HepG2 (cell line): ENCODE measurements around the gene DDX24. TPM values are rescaled to one million over a fixed set of nuclear protein-coding genes. Genes with fewer than 3 reads are reported as not detected.

Experiments used
- ATAC-seq: fragments of 200-7000 bp; cut with Tn5 transposase; 3 replicates; pipeline ENCODE4 v1.9.1; 2020; ENCODE audit warnings: mild to moderate bottlenecking, moderate library complexity
- BruUV-seq: library from RNA; stranded (reverse); fragments of 400-500 nt; replicated peaks from 2 replicates; lab custom pipeline; 2021; lab: Mats Ljungman, UMichigan
- CTCF ChIA-PET: fragments of 300-600 bp; formaldehyde crosslinking; extraction: SDS; loops from one replicate; lab custom pipeline; 2021; ENCODE audit warnings: low total read pairs, inconsistent platforms, low intra/inter-chr PET ratio; lab: Yijun Ruan, JAX
- POLR2A ChIA-PET: fragments of 350-600 bp; sonication (Branson Sonifier 250); formaldehyde crosslinking; loops from one replicate; lab custom pipeline; 2020; ENCODE audit warnings: antibody characterized with exemption, inconsistent platforms; lab: Yijun Ruan, JAX
- DNase-seq: peaks from one replicate; pipeline ENCODE4 v3.0.0-alpha.2; 2015; ENCODE audit warnings: low spot score
- FAIRE-seq: peaks from 3 replicates; lab custom pipeline; 2011; peaks lifted over from hg19 to GRCh38; lab: Jason Lieb, UNC
- H2AFZ ChIP-seq: one replicate; pipeline ENCODE4 v1.6.1; 2011; ENCODE audit warnings: low read length, inconsistent platforms
- H3K27ac ChIP-seq: fragments of 300-600 bp; 3 replicates; pipeline ENCODE4 v1.8.0; 2011; ENCODE audit warnings: mixed run types, mild to moderate bottlenecking, mixed read lengths, low read length, inconsistent platforms; ENCODE audit not compliant: insufficient read depth; ENCODE audit errors: extremely low read length
- H3K27me3 ChIP-seq, 2 experiments: fragments of 200-600 bp in 1 of 2; 2 replicates in 1 of 2; 3 replicates in 1 of 2; pipeline versions ENCODE4 v1.6.0 to v1.8.0; 2011; ENCODE audit warnings: low read length in 2 of 2, mild to moderate bottlenecking in 2 of 2, moderate library complexity in 2 of 2, inconsistent platforms in 1 of 2; ENCODE audit not compliant: insufficient read depth in 2 of 2, control insufficient read depth in 1 of 2
- H3K36me3 ChIP-seq, 2 experiments: fragments of 200-600 bp in 1 of 2; replicated peaks in 1 of 2; 2 replicates in 1 of 2; 3 replicates in 1 of 2; pipeline versions ENCODE4 v1.5.1 to v1.8.0; 2011; ENCODE audit warnings: low read length in 2 of 2, inconsistent platforms in 1 of 2; ENCODE audit not compliant: insufficient read depth in 2 of 2, control insufficient read depth in 1 of 2
- H3K4me1 ChIP-seq: 2 replicates; pipeline ENCODE4 v1.5.1; 2012; ENCODE audit warnings: low read length, inconsistent platforms; ENCODE audit not compliant: insufficient read depth
- H3K4me2 ChIP-seq: 2 replicates; pipeline ENCODE4 v1.6.0; 2011; ENCODE audit warnings: low read depth, low read length, inconsistent platforms
- H3K4me3 ChIP-seq, 3 experiments: fragments of 200-600 bp in 1 of 3; sonication (generic), shearing (Covaris generic) in 1 of 3; replicated peaks in 1 of 3; 2 replicates each; pipeline ENCODE4 v1.5.1; 2011 to 2016; ENCODE audit warnings: low read length in 3 of 3, inconsistent platforms in 2 of 3, low read depth in 2 of 3, mild to moderate bottlenecking in 2 of 3, control low read depth in 1 of 3, mixed read lengths in 1 of 3; ENCODE audit not compliant: insufficient read depth in 1 of 3
- H3K79me2 ChIP-seq: one replicate; pipeline ENCODE4 v1.6.1; 2011; ENCODE audit warnings: low read length, inconsistent platforms; ENCODE audit not compliant: insufficient read depth
- H3K9ac ChIP-seq: 2 replicates; pipeline ENCODE4 v1.6.0; 2011; ENCODE audit warnings: mild to moderate bottlenecking, low read depth, low read length, inconsistent platforms; ENCODE audit not compliant: insufficient read depth
- H3K9me3 ChIP-seq: 2 replicates; pipeline ENCODE4 v1.5.1; 2012; ENCODE audit warnings: mild to moderate bottlenecking, low read length
- H4K20me1 ChIP-seq: 2 replicates; pipeline ENCODE4 v1.6.0; 2011; ENCODE audit warnings: inconsistent platforms, mild to moderate bottlenecking, low read length, moderate library complexity; ENCODE audit not compliant: insufficient read depth
- AGO1 ChIP-seq: fragments of 200-400 bp; formaldehyde crosslinking; IDR thresholded peaks from 2 replicates; pipeline ENCODE4 v1.6.1; 2017; ENCODE audit warnings: mild to moderate bottlenecking, low read depth, low read length, moderate library complexity; ENCODE audit not compliant: poor library complexity, severe bottlenecking
- FOSL2 ChIP-seq: sonication (generic); formaldehyde crosslinking; IDR thresholded peaks from 2 replicates; pipeline ENCODE4 v1.4.0; 2020; ENCODE audit warnings: missing genetic modification reagents
- TGIF2 ChIP-seq: IDR thresholded peaks from 2 replicates; pipeline ENCODE4 v1.6.1; 2016; ENCODE audit warnings: control low read depth, missing compliant biosample characterization
- ZMYM3 ChIP-seq: sonication (generic); formaldehyde crosslinking; IDR thresholded peaks from 2 replicates; pipeline ENCODE4 v1.5.1; 2020; ENCODE audit warnings: mild to moderate bottlenecking, missing genetic modification reagents
- ZNF629 ChIP-seq: sonication (generic); formaldehyde crosslinking; conservative IDR thresholded peaks from 2 replicates; pipeline ENCODE4 v1.5.0; 2020; ENCODE audit warnings: missing genetic modification reagents
- WGBS: methylation state at CpG from one replicate; pipeline ENCODE4 v1.1.6; 2017; ENCODE audit warnings: low lambda C conversion rate; 5-methylcytosine and 5-hydroxymethylcytosine counted together
- in situ Hi-C: cut with HindIII; loops from 2 replicates; pipeline ENCODE4 v1.10.0; 2017; ENCODE audit warnings: low pct_unique_long_range_greater_than_20kb; ENCODE audit not compliant: extremely low pct_ligation_motif_present
- intact Hi-C: fragments of 100-400 bp; cut with micrococcal nuclease; formaldehyde crosslinking; loops from one replicate; pipeline ENCODE4 v1.10.0; 2022; ENCODE audit not compliant: unreplicated experiment
- polyA plus RNA-seq, 8 experiments: library from polyadenylated mRNA; depleted of rRNA in 3 of 8; stranded (reverse) in 7 of 8; unstranded in 1 of 8; fragments of >200 nt; fragmentation: Illumina TruSeq in 4 of 8; extraction: Trizol in 4 of 8; gene quantifications; 2 replicates each; pipeline versions ENCODE4 v1.2.1 to v1.2.3, GENCODE V29; 2011 to 2016; ENCODE audit warnings: low read depth in 4 of 8, missing spikeins in 1 of 8, mixed read lengths in 1 of 8; ENCODE audit not compliant: insufficient read depth in 1 of 8
- total RNA-seq, 5 experiments: library from RNA; depleted of rRNA; stranded (reverse); fragments of >200 nt; fragmentation: Illumina TruSeq; extraction: Trizol; gene quantifications; 2 replicates each; pipeline ENCODE4 v1.2.3, GENCODE V29; 2016; ENCODE audit warnings: low read depth in 1 of 5

Gene DDX24
- total and polyA plus RNA-seq, 2 of the 13 experiments (the other 11 are each of a cell fraction or from before 2014, with no cell fraction given), result 67.3 to 149 TPM

GRCh38 chr14:94021001-94021400 lies 60.0 kb downstream of the DDX24 start:
- in situ Hi-C loops, result no loop called here
- no peaks in the 10 kb centered on the region for H3K9me3 ChIP-seq
- peak; percentile 55 for DNase-seq
- TF ChIP-seq FOSL2 (CRISPR knock-in tag) (peak; percentile 55; the same call in 1 of the 2 replicates), TGIF2 (no peak)
- TF ChIP-seq, all 625 proteins: peak for 1
- H3K4me2 ChIP-seq, result peak overlapping the region; percentile 97
- H3K27me3 ChIP-seq, result peaks cover 7 to 22% of the 10 kb centered on the region in 2 experiments; a peak in 4 of 5 replicates
- ChIA-PET CTCF (no interaction called here), POLR2A (interaction anchor here (0.8 to 2.7 kb wide), 9 partner anchors 9 to 272 kb away, joined by 3 to 12 read pairs (median 6); partner anchors contain the start of genes DDX24, IFI27L1 and SERPINA10)
- H2AFZ ChIP-seq, result peak overlapping the region; percentile 85
- peak overlapping the region in 1 of 3 experiments; percentile 66; a peak in 2 of 6 replicates for H3K4me3 ChIP-seq
- H3K79me2 ChIP-seq, result no peaks in the 10 kb centered on the region
- ATAC-seq, result peak; percentile 57
- H3K36me3 ChIP-seq, result no peaks in the 10 kb centered on the region
- intact Hi-C loops, result no loop called here
- no peak overlapping the region for H3K9ac ChIP-seq
- no TSS peak for BruUV-seq
- WGBS, result 0% methylated on average over 2 of the region's 2 CpGs
- H3K4me1 ChIP-seq, result peaks cover 55% of the 10 kb centered on the region
- no peaks in the 10 kb centered on the region for H4K20me1 ChIP-seq
- FAIRE-seq, result peak; percentile 32
- no peak overlapping the region for H3K27ac ChIP-seq

DNA sequence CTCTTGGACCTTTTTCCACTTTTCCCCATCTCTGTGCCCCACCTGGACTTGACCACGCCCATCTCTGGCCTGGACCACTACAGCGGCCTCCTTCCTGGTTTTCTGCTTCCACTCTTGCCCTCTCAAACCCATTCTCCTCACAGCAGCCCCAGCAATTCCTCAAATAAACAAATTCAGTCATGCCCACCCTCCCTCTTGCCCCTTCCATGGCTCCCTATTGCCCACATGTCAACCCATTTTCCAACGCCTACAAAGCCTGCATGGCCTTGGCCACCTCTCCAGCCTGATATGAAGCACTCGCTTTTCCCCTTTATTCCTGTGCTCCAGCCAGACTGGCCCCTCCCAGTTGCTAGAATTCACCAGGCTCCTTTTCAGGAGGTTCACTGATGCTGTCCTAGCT lies 60.7 kb downstream of the DDX24 start:
- TF ChIP-seq AGO1 (no peak), ZMYM3 (CRISPR knock-in tag) (peak; percentile 75; the same call in 1 of the 2 replicates), ZNF629 (CRISPR knock-in tag) (0 out of 2 replicates have a peak, but pooled peaks have one; percentile 10)
- H3K9me3 ChIP-seq, result no peaks in the 10 kb centered on the region
- peaks cover 7 to 27% of the 10 kb centered on the region in 2 experiments; a peak in 4 of 5 replicates for H3K27me3 ChIP-seq
- no peak overlapping the region for H3K4me3 ChIP-seq
- WGBS, result 68% methylated on average over 4 of the region's 4 CpGs
- no TSS peak for BruUV-seq
- no peaks in the 10 kb centered on the region for H3K36me3 ChIP-seq
- CTCF ChIA-PET, result no interaction called here
- FAIRE-seq, result no peak
- intact Hi-C loops, result no loop called here
- no peak for ATAC-seq
- no peak overlapping the region for H3K9ac ChIP-seq
- no peaks in the 10 kb centered on the region for H3K79me2 ChIP-seq
- H3K4me1 ChIP-seq, result peaks cover 50% of the 10 kb centered on the region
- in situ Hi-C loops, result no loop called here
- H2AFZ ChIP-seq, result no peak overlapping the region
- H4K20me1 ChIP-seq, result no peaks in the 10 kb centered on the region
- DNase-seq, result no peak
- no peak overlapping the region for H3K4me2 ChIP-seq
- no peak overlapping the region for H3K27ac ChIP-seq
- POLR2A ChIA-PET, result interaction anchor here (1.0 to 2.2 kb wide), 3 partner anchors 16 to 61 kb away, joined by 3 to 9 read pairs (median 4); no protein-coding TSS in a partner anchor
